CD14-positive monocyte (primary cell): ENCODE measurements around the gene TMCC3. TPM values are rescaled to one million over a fixed set of nuclear protein-coding genes. Genes with fewer than 3 reads are reported as not detected.

Experiments used
- DNase-seq, 3 donors: peaks; one replicate each; pipeline ENCODE4 v3.0.0-alpha.2; 2011 to 2022
- H2AFZ ChIP-seq: 2 replicates; pipeline ENCODE4 v1.6.0; 2012; ENCODE audit warnings: mild to moderate bottlenecking, low read depth, low read length, inconsistent platforms; ENCODE audit not compliant: insufficient read depth, poor library complexity, severe bottlenecking
- H3K27ac ChIP-seq, 2 donors: 1 replicate in 1 of 2; 2 replicates in 1 of 2; pipeline ENCODE4 v1.5.1; 2012 to 2013; ENCODE audit warnings: low read length in 2 of 2, control low read depth in 1 of 2, inconsistent platforms in 1 of 2, low read depth in 1 of 2, mild to moderate bottlenecking in 1 of 2
- H3K27me3 ChIP-seq, 2 donors: one replicate each; pipeline versions ENCODE4 v1.6.0 to v1.6.1; 2011 to 2013; ENCODE audit warnings: low read length in 2 of 2; ENCODE audit not compliant: control insufficient read depth in 2 of 2, insufficient read depth in 2 of 2
- H3K36me3 ChIP-seq, 2 donors: replicated peaks in 1 of 2; 1 replicate in 1 of 2; 2 replicates in 1 of 2; pipeline versions ENCODE4 v1.5.1 to v1.6.1; 2012 to 2013; ENCODE audit warnings: low read length in 2 of 2, control low read depth in 1 of 2, inconsistent platforms in 1 of 2, mild to moderate bottlenecking in 1 of 2; ENCODE audit not compliant: insufficient read depth in 2 of 2, control insufficient read depth in 1 of 2
- H3K4me1 ChIP-seq, 2 donors: 1 replicate in 1 of 2; 2 replicates in 1 of 2; pipeline versions ENCODE4 v1.5.1 to v1.6.1; 2012 to 2013; ENCODE audit warnings: low read length in 2 of 2, control low read depth in 1 of 2, inconsistent platforms in 1 of 2, mild to moderate bottlenecking in 1 of 2, moderate library complexity in 1 of 2; ENCODE audit not compliant: insufficient read depth in 2 of 2, control insufficient read depth in 1 of 2
- H3K4me2 ChIP-seq: replicated peaks from 2 replicates; pipeline ENCODE3; 2012; ENCODE audit warnings: low read length, moderate library complexity, mild to moderate bottlenecking; ENCODE audit not compliant: poor library complexity, severe bottlenecking; ENCODE audit errors: extremely low read depth
- H3K4me3 ChIP-seq, 3 experiments: fragments of 200-600 bp in 1 of 3; sonication (generic) in 1 of 3; replicated peaks in 1 of 3; 1 replicate in 2 of 3; 2 replicates in 1 of 3; pipeline ENCODE4 v1.5.1; 2011 to 2013; ENCODE audit warnings: low read length in 3 of 3, mild to moderate bottlenecking in 3 of 3, control low read depth in 2 of 3, low read depth in 2 of 3, inconsistent platforms in 1 of 3, moderate library complexity in 1 of 3
- H3K79me2 ChIP-seq: 2 replicates; pipeline ENCODE4 v1.6.0; 2012; ENCODE audit warnings: mild to moderate bottlenecking, control low read depth, inconsistent platforms, low read length, moderate library complexity; ENCODE audit not compliant: insufficient read depth
- H3K9ac ChIP-seq: 2 replicates; pipeline ENCODE4 v1.6.0; 2017; ENCODE audit warnings: low read length, mild to moderate bottlenecking; ENCODE audit not compliant: insufficient read depth, poor library complexity, severe bottlenecking
- H3K9me3 ChIP-seq, 2 donors: replicated peaks in 1 of 2; 1 replicate in 1 of 2; 2 replicates in 1 of 2; pipeline versions ENCODE4 v1.5.1 to v1.6.1; 2012 to 2013; ENCODE audit warnings: low read length in 2 of 2, control low read depth in 1 of 2; ENCODE audit not compliant: control insufficient read depth in 1 of 2, insufficient read depth in 1 of 2
- H4K20me1 ChIP-seq: 2 replicates; pipeline ENCODE4 v1.6.0; 2012; ENCODE audit warnings: mild to moderate bottlenecking, low read length, control low read depth, moderate library complexity; ENCODE audit not compliant: insufficient read depth
- H3K27ac Mint-ChIP-seq, 7 donors: one replicate each; pipeline ENCODE4 v1.8.0; 2020; ENCODE audit warnings: mild to moderate bottlenecking in 7 of 7, mixed read lengths in 7 of 7, moderate library complexity in 6 of 7, inconsistent platforms in 2 of 7
- H3K27me3 Mint-ChIP-seq, 3 donors: one replicate each; pipeline ENCODE4 v1.8.0; 2021 to 2022; ENCODE audit warnings: low read depth in 3 of 3, mild to moderate bottlenecking in 3 of 3, mixed read lengths in 3 of 3, moderate library complexity in 3 of 3, inconsistent platforms in 1 of 3
- H3K36me3 Mint-ChIP-seq, 2 donors: one replicate each; pipeline ENCODE4 v1.8.0; 2020; ENCODE audit warnings: mixed read lengths in 2 of 2, inconsistent platforms in 1 of 2, mild to moderate bottlenecking in 1 of 2
- H3K4me1 Mint-ChIP-seq: one replicate; pipeline ENCODE4 v1.8.0; 2020; ENCODE audit warnings: mild to moderate bottlenecking, mixed read lengths
- H3K4me3 Mint-ChIP-seq, 2 donors: one replicate each; pipeline ENCODE4 v1.8.0; 2020; ENCODE audit warnings: mild to moderate bottlenecking in 2 of 2, mixed read lengths in 2 of 2, moderate library complexity in 1 of 2
- H3K9me3 Mint-ChIP-seq, 7 donors: one replicate each; pipeline ENCODE4 v1.8.0; 2020 to 2022; ENCODE audit warnings: mixed read lengths in 7 of 7, mild to moderate bottlenecking in 6 of 7, moderate library complexity in 6 of 7, inconsistent platforms in 2 of 7
- WGBS: methylation state at CpG from one replicate; pipeline ENCODE4 v1.1.5; 2013; ENCODE audit warnings: missing lambda C conversion rate; ENCODE audit not compliant: insufficient coverage; 5-methylcytosine and 5-hydroxymethylcytosine counted together
- intact Hi-C, 2 donors: fragments of 100-400 bp; cut with micrococcal nuclease; formaldehyde crosslinking; loops; one replicate each; pipeline versions ENCODE4 v1.15.0 to v1.15.1; 2023
- polyA plus RNA-seq, 3 donors: library from polyadenylated mRNA; depleted of rRNA in 1 of 3; unstranded in 2 of 3; stranded (reverse) in 1 of 3; fragments of 300-500 nt in 2 of 3; fragments of >200 nt in 1 of 3; fragmentation: Illumina TruSeq in 2 of 3; gene quantifications; 1 replicate in 2 of 3; 2 replicates in 1 of 3; pipeline ENCODE4 v1.2.3, GENCODE V29; 2012 to 2021
- TF ChIP-seq, protein P1 (sequence below): fragments of 200-600 bp; IDR thresholded peaks from one replicate; pipeline ENCODE4 v1.8.0; 2022; ENCODE audit warnings: antibody characterized with exemption, mild to moderate bottlenecking

TMCC3 gene
- polyA plus RNA-seq, 3 donors: 3.4 to 14.7 (median 7.1) TPM

DNA sequence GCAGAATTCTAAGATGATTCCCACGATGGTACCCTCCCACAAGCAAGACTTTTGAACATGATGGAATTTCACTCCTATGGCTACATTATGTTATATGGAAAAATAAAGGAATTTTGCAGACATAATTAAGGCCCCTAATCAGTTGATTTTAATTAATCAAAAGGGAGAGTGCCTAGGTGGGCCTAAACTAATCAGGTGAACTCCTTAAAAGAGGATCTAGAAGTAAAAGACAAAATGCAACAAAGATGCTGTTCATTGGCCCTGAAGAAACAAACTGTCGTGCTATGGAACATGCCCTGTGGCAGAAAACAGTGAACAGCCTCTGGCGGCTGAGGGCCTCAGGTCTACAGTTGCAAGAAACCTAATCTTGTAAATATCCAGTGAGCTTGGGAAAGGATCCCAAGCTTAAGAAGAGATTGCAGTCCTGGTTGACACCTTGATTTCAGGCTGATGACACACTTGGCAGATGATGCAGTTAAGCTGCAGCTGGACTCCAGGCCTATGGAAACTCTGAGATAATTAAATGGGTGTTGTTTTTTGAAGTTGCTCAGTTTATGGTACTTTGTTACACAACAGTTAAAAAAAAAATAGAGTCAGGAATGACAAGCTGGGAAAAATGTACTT lies 13.8 kb downstream of the TMCC3 start:
- peaks cover 26% of the 10 kb centered on the region for H3K4me1 Mint-ChIP-seq
- Histone ChIP-seq H3K27me3 (peaks cover 8 to 12% of the 10 kb centered on the region in 2 donors), H3K4me3 (no peak overlapping the region), H3K9ac (no peak overlapping the region), H3K27ac (no peak overlapping the region), H3K79me2 (no peaks in the 10 kb centered on the region), H2AFZ (no peak overlapping the region), H3K4me2 (no peak overlapping the region), H3K4me1 (peaks cover 20 to 26% of the 10 kb centered on the region in 2 donors), H4K20me1 (peaks cover 2% of the 10 kb centered on the region), H3K36me3 (no peaks in the 10 kb centered on the region), H3K9me3 (no peaks in the 10 kb centered on the region)
- intact Hi-C loops: no loop called here
- no peak overlapping the region for H3K27ac Mint-ChIP-seq
- H3K9me3 Mint-ChIP-seq: peaks cover 0 to 3% (median 0%) of the 10 kb centered on the region in 7 donors
- peaks cover 11 to 17% (median 11%) of the 10 kb centered on the region in 3 donors for H3K27me3 Mint-ChIP-seq
- H3K4me3 Mint-ChIP-seq: no peak overlapping the region
- TF ChIP-seq, protein P1, sequence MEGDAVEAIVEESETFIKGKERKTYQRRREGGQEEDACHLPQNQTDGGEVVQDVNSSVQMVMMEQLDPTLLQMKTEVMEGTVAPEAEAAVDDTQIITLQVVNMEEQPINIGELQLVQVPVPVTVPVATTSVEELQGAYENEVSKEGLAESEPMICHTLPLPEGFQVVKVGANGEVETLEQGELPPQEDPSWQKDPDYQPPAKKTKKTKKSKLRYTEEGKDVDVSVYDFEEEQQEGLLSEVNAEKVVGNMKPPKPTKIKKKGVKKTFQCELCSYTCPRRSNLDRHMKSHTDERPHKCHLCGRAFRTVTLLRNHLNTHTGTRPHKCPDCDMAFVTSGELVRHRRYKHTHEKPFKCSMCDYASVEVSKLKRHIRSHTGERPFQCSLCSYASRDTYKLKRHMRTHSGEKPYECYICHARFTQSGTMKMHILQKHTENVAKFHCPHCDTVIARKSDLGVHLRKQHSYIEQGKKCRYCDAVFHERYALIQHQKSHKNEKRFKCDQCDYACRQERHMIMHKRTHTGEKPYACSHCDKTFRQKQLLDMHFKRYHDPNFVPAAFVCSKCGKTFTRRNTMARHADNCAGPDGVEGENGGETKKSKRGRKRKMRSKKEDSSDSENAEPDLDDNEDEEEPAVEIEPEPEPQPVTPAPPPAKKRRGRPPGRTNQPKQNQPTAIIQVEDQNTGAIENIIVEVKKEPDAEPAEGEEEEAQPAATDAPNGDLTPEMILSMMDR: no peak
- DNase-seq: no peak
- WGBS: 94% methylated on average over 2 of the region's 3 CpGs
- H3K36me3 Mint-ChIP-seq: peaks cover 6 to 14% of the 10 kb centered on the region in 2 donors

DNA sequence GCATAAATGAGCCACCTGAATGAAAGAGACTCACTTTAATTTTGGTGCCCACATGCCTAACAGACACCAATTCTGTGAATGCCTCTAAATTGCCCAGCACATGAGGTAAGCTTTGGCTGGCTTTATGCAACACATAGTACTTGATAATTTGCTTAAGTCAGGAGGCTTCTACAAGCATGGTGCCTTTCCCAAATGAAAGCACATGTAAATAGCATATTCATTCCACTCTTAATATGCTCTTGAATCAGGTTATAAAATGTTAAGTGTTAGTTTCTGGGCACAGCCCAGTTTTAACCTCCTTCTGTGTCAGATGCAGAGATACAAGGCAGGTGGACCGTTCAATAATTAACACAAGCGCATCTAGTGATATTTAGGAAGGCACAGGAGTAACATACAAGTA lies 15.6 kb downstream of the TMCC3 start:
- peaks cover 8% of the 10 kb centered on the region for H3K4me1 Mint-ChIP-seq
- H2AFZ ChIP-seq: no peak overlapping the region
- DNase-seq: no peak
- H3K27ac Mint-ChIP-seq: no peak overlapping the region
- H3K36me3 ChIP-seq: no peaks in the 10 kb centered on the region
- TF ChIP-seq, protein P1: no peak
- no peak overlapping the region for H3K4me2 ChIP-seq
- H3K4me3 Mint-ChIP-seq: no peak overlapping the region
- no peak overlapping the region for H3K27ac ChIP-seq
- peaks cover 0 to 2% (median 0%) of the 10 kb centered on the region in 7 donors for H3K9me3 Mint-ChIP-seq
- intact Hi-C loops: no loop called here
- H4K20me1 ChIP-seq: peaks cover 5% of the 10 kb centered on the region
- H3K27me3 Mint-ChIP-seq: peaks cover 11 to 18% (median 14%) of the 10 kb centered on the region in 3 donors
- no peaks in the 10 kb centered on the region for H3K79me2 ChIP-seq
- H3K4me1 ChIP-seq: peaks cover 2 to 7% of the 10 kb centered on the region in 2 donors
- peaks cover 8 to 12% of the 10 kb centered on the region in 2 donors for H3K27me3 ChIP-seq
- H3K36me3 Mint-ChIP-seq: peaks cover 2 to 8% of the 10 kb centered on the region in 2 donors
- no peak overlapping the region for H3K9ac ChIP-seq
- H3K4me3 ChIP-seq: no peak overlapping the region
- WGBS: no CpG with 5 or more reads among the region's 2 CpGs
- no peaks in the 10 kb centered on the region for H3K9me3 ChIP-seq
